Mesothelial cell of epicardium (in vitro differentiated cells): ENCODE results near the gene MIGA2. TPM values are rescaled to one million over a fixed set of nuclear protein-coding genes. Genes with fewer than 3 reads are reported as not detected.
A peak's percentile ranks its signal among the peaks of the same experiment; 100 is the strongest.

Source experiments
- DNase-seq, 2 experiments: peaks; one replicate each; pipeline ENCODE4 v3.0.0; 2021; ENCODE audit warnings: low spot score in 2 of 2; ENCODE audit not compliant: unreplicated experiment in 2 of 2
- H3K27ac Mint-ChIP-seq: 2 replicates; pipeline ENCODE4 v1.8.0; 2021; ENCODE audit warnings: mixed read lengths
- H3K27me3 Mint-ChIP-seq: 2 replicates; pipeline ENCODE4 v1.8.0; 2021; ENCODE audit warnings: low read depth, mixed read lengths
- H3K36me3 Mint-ChIP-seq: 2 replicates; pipeline ENCODE4 v1.8.0; 2021; ENCODE audit warnings: mixed read lengths
- H3K4me1 Mint-ChIP-seq: 2 replicates; pipeline ENCODE4 v1.8.0; 2021; ENCODE audit warnings: mixed read lengths
- H3K4me3 Mint-ChIP-seq: 2 replicates; pipeline ENCODE4 v1.8.0; 2021; ENCODE audit warnings: mild to moderate bottlenecking, moderate library complexity, mixed read lengths
- H3K9me3 Mint-ChIP-seq: 2 replicates; pipeline ENCODE4 v1.8.0; 2021; ENCODE audit warnings: mixed read lengths
- total RNA-seq: library from RNA; stranded (reverse); gene quantifications from 3 replicates; pipeline ENCODE4 v1.2.1, GENCODE V29; 2021
- TF ChIP-seq, protein P1 (sequence below): fragments of 200-600 bp; sonication (generic); IDR thresholded peaks from one replicate; pipeline ENCODE4 v1.5.0; 2021; ENCODE audit warnings: antibody characterized with exemption; ENCODE audit not compliant: unreplicated experiment

MIGA2 gene, protein sequence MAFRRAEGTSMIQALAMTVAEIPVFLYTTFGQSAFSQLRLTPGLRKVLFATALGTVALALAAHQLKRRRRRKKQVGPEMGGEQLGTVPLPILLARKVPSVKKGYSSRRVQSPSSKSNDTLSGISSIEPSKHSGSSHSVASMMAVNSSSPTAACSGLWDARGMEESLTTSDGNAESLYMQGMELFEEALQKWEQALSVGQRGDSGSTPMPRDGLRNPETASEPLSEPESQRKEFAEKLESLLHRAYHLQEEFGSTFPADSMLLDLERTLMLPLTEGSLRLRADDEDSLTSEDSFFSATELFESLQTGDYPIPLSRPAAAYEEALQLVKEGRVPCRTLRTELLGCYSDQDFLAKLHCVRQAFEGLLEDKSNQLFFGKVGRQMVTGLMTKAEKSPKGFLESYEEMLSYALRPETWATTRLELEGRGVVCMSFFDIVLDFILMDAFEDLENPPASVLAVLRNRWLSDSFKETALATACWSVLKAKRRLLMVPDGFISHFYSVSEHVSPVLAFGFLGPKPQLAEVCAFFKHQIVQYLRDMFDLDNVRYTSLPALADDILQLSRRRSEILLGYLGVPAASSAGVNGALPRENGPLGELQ
- 36.1 to 37.9 TPM (median 36.2 TPM) in 3 replicates for total RNA-seq

DNA sequence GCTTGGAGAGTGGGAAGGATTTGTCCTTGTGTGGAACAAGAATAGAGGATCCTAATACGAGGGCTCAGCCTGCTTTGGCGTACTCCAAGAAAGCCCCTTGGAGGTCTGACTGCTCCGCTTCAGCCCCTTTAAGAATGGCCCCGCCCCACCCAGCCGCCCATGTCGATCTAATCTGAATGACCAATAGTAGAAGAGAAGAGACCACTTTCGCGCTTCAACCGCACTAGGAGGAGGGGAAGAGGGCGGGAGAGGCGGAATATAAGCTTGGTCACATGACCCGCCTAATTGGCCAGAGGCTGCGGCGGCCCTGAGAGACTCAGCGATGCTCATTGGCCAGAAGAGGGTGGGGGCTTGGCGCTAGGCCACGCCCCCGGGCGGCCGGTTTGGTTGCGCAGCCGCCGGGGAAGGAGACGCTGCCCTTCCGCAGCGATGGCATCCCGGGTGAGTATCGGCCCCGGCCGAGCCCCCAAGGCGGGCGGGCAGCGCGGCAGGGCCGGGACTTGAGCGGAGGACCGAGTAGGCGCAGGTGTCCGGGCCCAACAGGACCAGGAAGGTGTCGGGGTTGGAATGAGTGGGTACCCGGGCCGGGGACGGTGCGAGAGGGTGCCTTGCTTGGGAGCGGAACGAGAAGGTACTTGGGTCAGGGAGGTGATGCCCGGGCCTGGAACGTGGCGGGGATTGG lies at the start of gene MIGA2:
Gene MIGA2, plus strand, starts transcription at position 386 of the 682 bp plus-strand sequence. CDS start 3,969 bp downstream, outside the sequence.
- H3K27ac Mint-ChIP-seq: peak within 1 kb of the TSS; percentile 90
- TF ChIP-seq, protein P1, sequence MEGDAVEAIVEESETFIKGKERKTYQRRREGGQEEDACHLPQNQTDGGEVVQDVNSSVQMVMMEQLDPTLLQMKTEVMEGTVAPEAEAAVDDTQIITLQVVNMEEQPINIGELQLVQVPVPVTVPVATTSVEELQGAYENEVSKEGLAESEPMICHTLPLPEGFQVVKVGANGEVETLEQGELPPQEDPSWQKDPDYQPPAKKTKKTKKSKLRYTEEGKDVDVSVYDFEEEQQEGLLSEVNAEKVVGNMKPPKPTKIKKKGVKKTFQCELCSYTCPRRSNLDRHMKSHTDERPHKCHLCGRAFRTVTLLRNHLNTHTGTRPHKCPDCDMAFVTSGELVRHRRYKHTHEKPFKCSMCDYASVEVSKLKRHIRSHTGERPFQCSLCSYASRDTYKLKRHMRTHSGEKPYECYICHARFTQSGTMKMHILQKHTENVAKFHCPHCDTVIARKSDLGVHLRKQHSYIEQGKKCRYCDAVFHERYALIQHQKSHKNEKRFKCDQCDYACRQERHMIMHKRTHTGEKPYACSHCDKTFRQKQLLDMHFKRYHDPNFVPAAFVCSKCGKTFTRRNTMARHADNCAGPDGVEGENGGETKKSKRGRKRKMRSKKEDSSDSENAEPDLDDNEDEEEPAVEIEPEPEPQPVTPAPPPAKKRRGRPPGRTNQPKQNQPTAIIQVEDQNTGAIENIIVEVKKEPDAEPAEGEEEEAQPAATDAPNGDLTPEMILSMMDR: no peak
- no peaks in the 10 kb centered on the region for H3K36me3 Mint-ChIP-seq

DNA sequence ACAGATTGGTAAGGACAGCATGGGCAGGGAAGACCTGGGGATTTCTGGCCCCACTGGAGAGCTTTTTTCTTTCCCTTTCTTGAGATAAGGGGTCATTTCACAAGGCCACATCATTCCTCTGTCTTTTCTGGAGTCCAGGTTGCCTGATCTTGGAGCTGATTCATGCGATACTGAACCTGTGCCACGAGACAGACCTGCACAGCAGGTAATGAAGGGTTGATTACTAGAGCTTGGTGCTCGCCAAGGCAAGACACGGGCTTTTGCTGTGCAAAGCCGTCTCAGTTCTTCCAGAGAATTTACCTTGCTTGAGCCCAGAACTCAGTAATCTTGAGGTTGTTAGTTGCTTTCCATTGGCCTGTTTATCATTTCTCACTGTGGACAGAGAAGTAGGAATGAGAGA lies 49.8 kb upstream of the MIGA2 start:
- H3K27ac Mint-ChIP-seq: no peak overlapping the region
- TF ChIP-seq, protein P1: no peak
- H3K4me3 Mint-ChIP-seq: no peak overlapping the region

More for the DNA sequence above, at the start of gene MIGA2:
- no peaks in the 10 kb centered on the region for H3K27me3 Mint-ChIP-seq
- no peaks in the 10 kb centered on the region for H3K9me3 Mint-ChIP-seq
- H3K4me3 Mint-ChIP-seq: peak within 1 kb of the TSS; percentile 93
- H3K4me1 Mint-ChIP-seq: peaks cover 24% of the 10 kb centered on the region
- DNase-seq: peak; percentile 90 to 92

GRCh38 chr9:128987805-128988204 lies 48.6 kb upstream of the MIGA2 start:
- Mint-ChIP-seq H3K4me1 (no peaks in the 10 kb centered on the region), H3K27ac (no peak overlapping the region), H3K36me3 (peaks cover 40% of the 10 kb centered on the region), H3K4me3 (no peak overlapping the region), H3K9me3 (no peaks in the 10 kb centered on the region), H3K27me3 (no peaks in the 10 kb centered on the region)
- DNase-seq: no peak
- TF ChIP-seq, protein P1: no peak

More for the DNA sequence above, 49.8 kb upstream of the MIGA2 start:
- no peaks in the 10 kb centered on the region for H3K4me1 Mint-ChIP-seq
- no peak for DNase-seq
- H3K36me3 Mint-ChIP-seq: peaks cover 45% of the 10 kb centered on the region
- H3K27me3 Mint-ChIP-seq: no peaks in the 10 kb centered on the region
- no peaks in the 10 kb centered on the region for H3K9me3 Mint-ChIP-seq

DNA sequence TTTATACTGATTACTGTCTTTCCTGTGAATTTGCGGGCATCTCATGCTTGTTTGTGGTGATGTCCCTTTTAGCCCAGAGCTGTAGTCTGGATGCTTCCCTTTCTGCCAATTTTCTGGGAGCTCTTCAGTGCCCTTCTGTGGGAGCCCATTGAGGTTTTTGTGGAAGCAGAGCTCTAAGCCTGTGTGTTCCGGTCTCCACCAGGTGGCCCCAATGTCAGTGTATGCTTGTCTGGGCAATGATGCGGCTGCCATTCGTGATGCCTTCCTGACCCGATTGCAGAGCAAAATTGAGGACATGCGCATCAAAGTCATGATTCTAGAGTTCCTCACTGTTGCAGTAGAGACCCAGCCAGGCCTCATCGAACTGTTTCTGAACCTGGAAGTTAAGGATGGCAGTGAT lies 43.4 kb upstream of the MIGA2 start:
- TF ChIP-seq, protein P1: no peak

DNA sequence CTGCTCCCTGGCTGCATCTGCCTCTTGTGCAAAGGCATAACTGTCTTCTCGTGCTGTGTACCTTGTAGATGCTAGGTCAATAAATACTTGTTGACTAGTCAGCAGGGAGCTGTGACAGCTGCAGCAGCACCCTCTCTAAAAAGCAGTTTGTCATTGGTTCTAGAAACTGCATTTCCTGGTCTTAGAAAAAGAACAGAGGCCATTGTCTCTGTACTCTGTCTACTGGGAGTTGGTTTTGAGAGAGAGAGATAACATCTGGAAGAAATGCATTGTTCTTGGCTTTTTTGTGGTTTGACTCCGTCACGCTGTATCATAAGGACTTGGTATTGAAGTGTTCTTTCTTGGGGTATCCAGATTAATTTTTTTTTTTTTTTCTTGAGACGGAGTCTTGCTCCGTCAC lies 40.6 kb upstream of the MIGA2 start:
- Mint-ChIP-seq H3K4me3 (no peak overlapping the region), H3K4me1 (no peaks in the 10 kb centered on the region), H3K36me3 (peaks cover 56% of the 10 kb centered on the region), H3K27ac (no peak overlapping the region), H3K27me3 (no peaks in the 10 kb centered on the region), H3K9me3 (no peaks in the 10 kb centered on the region)
- TF ChIP-seq, protein P1: no peak
- DNase-seq: no peak

More for the DNA sequence above, 43.4 kb upstream of the MIGA2 start:
- H3K4me3 Mint-ChIP-seq: no peak overlapping the region
- peaks cover 48% of the 10 kb centered on the region for H3K36me3 Mint-ChIP-seq
- no peak overlapping the region for H3K27ac Mint-ChIP-seq
- no peaks in the 10 kb centered on the region for H3K27me3 Mint-ChIP-seq
- DNase-seq: no peak
- no peaks in the 10 kb centered on the region for H3K9me3 Mint-ChIP-seq
- H3K4me1 Mint-ChIP-seq: no peaks in the 10 kb centered on the region
